Type B pancreatic cell (in vitro differentiated cells): ENCODE data around the gene C5orf58. TPM values are rescaled to one million over a fixed set of nuclear protein-coding genes. Genes with fewer than 3 reads are reported as not detected.

ENCODE experiments used
- DNase-seq: peaks from one replicate; pipeline ENCODE4 v3.0.0; 2021; ENCODE audit warnings: mixed read lengths; ENCODE audit not compliant: unreplicated experiment; ENCODE audit errors: extremely low spot score
- H3K27ac Mint-ChIP-seq: 2 replicates; pipeline ENCODE4 v1.8.0; 2021; ENCODE audit warnings: mild to moderate bottlenecking, mixed read lengths
- H3K27me3 Mint-ChIP-seq: 2 replicates; pipeline ENCODE4 v1.8.0; 2021; ENCODE audit warnings: mixed read lengths
- H3K36me3 Mint-ChIP-seq: 2 replicates; pipeline ENCODE4 v1.8.0; 2021; ENCODE audit warnings: mixed read lengths
- H3K4me1 Mint-ChIP-seq: one replicate; pipeline ENCODE4 v1.8.0; 2021; ENCODE audit warnings: mixed read lengths; ENCODE audit not compliant: unreplicated experiment
- H3K4me3 Mint-ChIP-seq: 2 replicates; pipeline ENCODE4 v1.8.0; 2021; ENCODE audit warnings: mild to moderate bottlenecking, mixed read lengths
- H3K9me3 Mint-ChIP-seq: 2 replicates; pipeline ENCODE4 v1.8.0; 2021; ENCODE audit warnings: mixed read lengths
- total RNA-seq: library from RNA; stranded (reverse); gene quantifications from 2 replicates; pipeline ENCODE4 v1.2.1, GENCODE V29; 2021; ENCODE audit warnings: low replicate concordance
- TF ChIP-seq, protein P1 (sequence below): fragments of 200-600 bp; sonication (generic); conservative IDR thresholded peaks from 2 replicates; pipeline ENCODE4 v1.5.0; 2021; ENCODE audit warnings: antibody characterized with exemption, mild to moderate bottlenecking

The C5orf58 gene
- total RNA-seq, 1 donor from 2014 or later, result not detected

DNA sequence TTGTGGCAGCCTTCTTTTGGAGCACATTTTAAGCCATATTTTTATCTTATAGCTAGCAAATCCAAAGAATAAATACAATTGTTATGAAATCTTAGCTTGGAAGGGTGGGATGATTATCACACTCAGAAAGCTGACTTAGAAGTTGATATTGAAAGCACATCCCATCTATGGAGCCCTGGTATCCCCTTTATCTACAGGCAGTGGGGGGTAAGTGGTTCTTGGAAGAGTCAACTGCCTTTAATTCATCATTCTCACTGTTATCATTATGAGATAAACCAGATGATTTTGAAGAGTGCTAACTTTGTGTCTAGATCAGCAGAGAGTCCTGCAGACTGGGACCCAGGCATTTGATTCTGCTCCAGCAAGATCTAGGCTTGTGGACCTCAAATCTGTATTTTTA, 61.8 kb downstream of the C5orf58 start:
- no peak overlapping the region for H3K4me3 Mint-ChIP-seq
- no peak for DNase-seq
- H3K9me3 Mint-ChIP-seq, result peaks cover 5% of the 10 kb centered on the region
- no peak overlapping the region for H3K27ac Mint-ChIP-seq
- peaks cover 3% of the 10 kb centered on the region for H3K36me3 Mint-ChIP-seq
- peaks cover 26% of the 10 kb centered on the region for H3K27me3 Mint-ChIP-seq
- TF ChIP-seq, protein P1, sequence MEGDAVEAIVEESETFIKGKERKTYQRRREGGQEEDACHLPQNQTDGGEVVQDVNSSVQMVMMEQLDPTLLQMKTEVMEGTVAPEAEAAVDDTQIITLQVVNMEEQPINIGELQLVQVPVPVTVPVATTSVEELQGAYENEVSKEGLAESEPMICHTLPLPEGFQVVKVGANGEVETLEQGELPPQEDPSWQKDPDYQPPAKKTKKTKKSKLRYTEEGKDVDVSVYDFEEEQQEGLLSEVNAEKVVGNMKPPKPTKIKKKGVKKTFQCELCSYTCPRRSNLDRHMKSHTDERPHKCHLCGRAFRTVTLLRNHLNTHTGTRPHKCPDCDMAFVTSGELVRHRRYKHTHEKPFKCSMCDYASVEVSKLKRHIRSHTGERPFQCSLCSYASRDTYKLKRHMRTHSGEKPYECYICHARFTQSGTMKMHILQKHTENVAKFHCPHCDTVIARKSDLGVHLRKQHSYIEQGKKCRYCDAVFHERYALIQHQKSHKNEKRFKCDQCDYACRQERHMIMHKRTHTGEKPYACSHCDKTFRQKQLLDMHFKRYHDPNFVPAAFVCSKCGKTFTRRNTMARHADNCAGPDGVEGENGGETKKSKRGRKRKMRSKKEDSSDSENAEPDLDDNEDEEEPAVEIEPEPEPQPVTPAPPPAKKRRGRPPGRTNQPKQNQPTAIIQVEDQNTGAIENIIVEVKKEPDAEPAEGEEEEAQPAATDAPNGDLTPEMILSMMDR, result no peak
- H3K4me1 Mint-ChIP-seq, result no peaks in the 10 kb centered on the region

Other genes with a start within 250 kb of the C5orf58 start
- not detected in 2 replicates for gene FOXI1, start 127.1 kb upstream of the C5orf58 start, total RNA-seq
- gene LCP2, start 64.8 kb downstream of the C5orf58 start, total RNA-seq, result not detected in 2 replicates
- gene KCNMB1, start 156.4 kb downstream of the C5orf58 start, total RNA-seq, result 0.12 and 0.34 TPM in 2 replicates